ENCODE measurements around the gene CDC25A.
A peak's percentile ranks its signal among the peaks of the same experiment; 100 is the strongest.
"Not testable (repeated sequence)": the region's sequence is repeated elsewhere in the genome, so short reads cannot be mapped to it uniquely, and the experiment has no call there.

CDC25A gene

GRCh38 chr3:48188266-48189201 is at the start of gene CDC25A:
TSS of gene CDC25A (minus strand) at chr3:48188417. CDS start at chr3:48187947, 470 bp downstream.
- peak; percentile 98 for DNase-seq (ENCODE audit: low spot score)

- DNase-seq (ENCODE audit: low spot score): no peak
These were observed 48.3 kb upstream of the CDC25A start for GRCh38 chr3:48236531-48236930.

- DNase-seq (ENCODE audit: low spot score): no peak
These were observed 45.3 kb upstream of the CDC25A start for GRCh38 chr3:48233542-48233941.

- peak; percentile 55 for DNase-seq (ENCODE audit: low spot score)
These were observed 44.5 kb upstream of the CDC25A start for GRCh38 chr3:48232734-48233133.

- no peak for DNase-seq (ENCODE audit: low spot score)
These were observed 44.0 kb upstream of the CDC25A start for GRCh38 chr3:48232232-48232631.

GRCh38 chr3:48226939-48227338 is 38.7 kb upstream of the CDC25A start:
- no peak for DNase-seq (ENCODE audit: low spot score)

GRCh38 chr3:48225587-48225986 is 37.4 kb upstream of the CDC25A start:
- no peak for DNase-seq (ENCODE audit: low spot score)

GRCh38 chr3:48222616-48223513 is 34.6 kb upstream of the CDC25A start, which contains the start of gene CAMP:
TSS of gene CAMP (plus strand) at chr3:48223495. CDS start at chr3:48223512, 17 bp downstream.
- DNase-seq (ENCODE audit: low spot score): no peak

- no peak for DNase-seq (ENCODE audit: low spot score)
These were observed 32.5 kb upstream of the CDC25A start for GRCh38 chr3:48220746-48221145.

GRCh38 chr3:48219543-48219942 is 31.3 kb upstream of the CDC25A start:
- no peak for DNase-seq (ENCODE audit: low spot score)

GRCh38 chr3:48218537-48218936 is 30.3 kb upstream of the CDC25A start:
- no peak for DNase-seq (ENCODE audit: low spot score)

- DNase-seq (ENCODE audit: low spot score): no peak
These were observed 29.2 kb upstream of the CDC25A start for GRCh38 chr3:48217449-48217848.

- DNase-seq (ENCODE audit: low spot score): no peak
These were observed 27.7 kb upstream of the CDC25A start for GRCh38 chr3:48215876-48216275.

GRCh38 chr3:48215466-48215865 is 27.2 kb upstream of the CDC25A start:
- no peak for DNase-seq (ENCODE audit: low spot score)

- DNase-seq (ENCODE audit: low spot score): no peak
These were observed 26.8 kb upstream of the CDC25A start for GRCh38 chr3:48215019-48215418.

- no peak for DNase-seq (ENCODE audit: low spot score)
These were observed 26.0 kb upstream of the CDC25A start for GRCh38 chr3:48214225-48214624.

GRCh38 chr3:48211776-48212175 is 23.6 kb upstream of the CDC25A start:
- not testable (repeated sequence) for DNase-seq (ENCODE audit: low spot score)

GRCh38 chr3:48210534-48210933 is 22.3 kb upstream of the CDC25A start:
- DNase-seq (ENCODE audit: low spot score): not testable (repeated sequence)

GRCh38 chr3:48209445-48209844 is 21.2 kb upstream of the CDC25A start:
- no peak for DNase-seq (ENCODE audit: low spot score)

- DNase-seq (ENCODE audit: low spot score): no peak
These were observed 19.9 kb upstream of the CDC25A start for GRCh38 chr3:48208076-48208475.

GRCh38 chr3:48202632-48203031 is 14.4 kb upstream of the CDC25A start:
- no peak for DNase-seq (ENCODE audit: low spot score)

- no peak for DNase-seq (ENCODE audit: low spot score)
These were observed 10.9 kb upstream of the CDC25A start for GRCh38 chr3:48199117-48199516.

- no peak for DNase-seq (ENCODE audit: low spot score)
These were observed 8.4 kb upstream of the CDC25A start for GRCh38 chr3:48196611-48197010.
